ENCODE results near the gene SHKBP1. TPM values are rescaled to one million over a fixed set of nuclear protein-coding genes. Genes with fewer than 3 reads are reported as not detected.

Gene SHKBP1
- total and polyA plus RNA-seq, 2 donors from 2014 or later: 69.6 to 91.3 TPM

DNA sequence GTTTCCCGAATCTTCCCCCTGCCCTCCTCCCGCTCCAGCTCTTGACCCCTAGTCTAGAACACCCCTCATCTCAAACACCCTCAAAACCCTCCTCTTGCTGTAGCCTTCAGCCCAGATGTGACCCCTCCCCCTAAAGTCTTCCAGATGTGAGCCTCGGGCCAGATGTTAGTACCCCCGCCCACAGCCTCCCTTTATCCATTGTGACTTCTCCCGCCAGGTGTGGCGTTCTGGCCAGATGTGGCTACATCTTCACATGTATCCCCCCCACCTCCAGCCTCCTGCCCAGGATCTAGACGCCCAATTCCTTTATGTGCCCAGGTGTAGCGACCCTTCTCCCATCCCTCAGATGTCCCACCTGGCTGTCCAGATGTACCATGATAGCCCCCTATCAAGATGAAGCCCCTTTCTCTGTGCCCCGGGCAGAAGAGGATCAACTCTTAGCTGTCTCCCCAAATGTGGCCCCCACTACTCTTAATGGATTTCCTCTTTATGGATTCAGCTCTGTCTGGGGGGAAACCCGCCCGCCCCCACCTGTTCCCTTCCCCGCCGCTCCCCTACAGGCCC lies 24.0 kb downstream of the SHKBP1 start:
- TF ChIP-seq, protein P1, sequence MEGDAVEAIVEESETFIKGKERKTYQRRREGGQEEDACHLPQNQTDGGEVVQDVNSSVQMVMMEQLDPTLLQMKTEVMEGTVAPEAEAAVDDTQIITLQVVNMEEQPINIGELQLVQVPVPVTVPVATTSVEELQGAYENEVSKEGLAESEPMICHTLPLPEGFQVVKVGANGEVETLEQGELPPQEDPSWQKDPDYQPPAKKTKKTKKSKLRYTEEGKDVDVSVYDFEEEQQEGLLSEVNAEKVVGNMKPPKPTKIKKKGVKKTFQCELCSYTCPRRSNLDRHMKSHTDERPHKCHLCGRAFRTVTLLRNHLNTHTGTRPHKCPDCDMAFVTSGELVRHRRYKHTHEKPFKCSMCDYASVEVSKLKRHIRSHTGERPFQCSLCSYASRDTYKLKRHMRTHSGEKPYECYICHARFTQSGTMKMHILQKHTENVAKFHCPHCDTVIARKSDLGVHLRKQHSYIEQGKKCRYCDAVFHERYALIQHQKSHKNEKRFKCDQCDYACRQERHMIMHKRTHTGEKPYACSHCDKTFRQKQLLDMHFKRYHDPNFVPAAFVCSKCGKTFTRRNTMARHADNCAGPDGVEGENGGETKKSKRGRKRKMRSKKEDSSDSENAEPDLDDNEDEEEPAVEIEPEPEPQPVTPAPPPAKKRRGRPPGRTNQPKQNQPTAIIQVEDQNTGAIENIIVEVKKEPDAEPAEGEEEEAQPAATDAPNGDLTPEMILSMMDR (IDR thresholded peaks at IDR 0.05; ENCODE audit: borderline replicate concordance, extremely low read depth, insufficient read depth): no peak
- Histone ChIP-seq H3K27ac (ENCODE audit: low read depth in 2 of 2, low read length in 2 of 2) (peak overlapping the region in 1 of 2 donors; percentile 11), H3K4me1 (ENCODE audit: control insufficient read depth in 2 of 3, insufficient read depth in 2 of 3, low read depth in 1 of 3, low read length in 3 of 3) (peaks cover 0 to 30% (median 6%) of the 10 kb centered on the region in 3 donors), H3K4me3 (ENCODE audit: low read length in 3 of 3) (peak overlapping the region in 1 of 3 donors; percentile 17), H3K27me3 (ENCODE audit: control insufficient read depth, insufficient read depth, low read length) (peaks cover 2% of the 10 kb centered on the region), H3K36me3 (ENCODE audit: control insufficient read depth in 2 of 3, insufficient read depth in 3 of 3, low read length in 3 of 3) (no peaks in the 10 kb centered on the region), H3K9me3 (ENCODE audit: control insufficient read depth in 2 of 3, insufficient read depth in 1 of 3, low read length in 3 of 3) (no peaks in the 10 kb centered on the region), H3K9ac (ENCODE audit: low read length in 3 of 3) (no peak overlapping the region)
- intact Hi-C loops (cut with DNase I): no loop called here
- FAIRE-seq: no peak
- DNase-seq: no peak

DNA sequence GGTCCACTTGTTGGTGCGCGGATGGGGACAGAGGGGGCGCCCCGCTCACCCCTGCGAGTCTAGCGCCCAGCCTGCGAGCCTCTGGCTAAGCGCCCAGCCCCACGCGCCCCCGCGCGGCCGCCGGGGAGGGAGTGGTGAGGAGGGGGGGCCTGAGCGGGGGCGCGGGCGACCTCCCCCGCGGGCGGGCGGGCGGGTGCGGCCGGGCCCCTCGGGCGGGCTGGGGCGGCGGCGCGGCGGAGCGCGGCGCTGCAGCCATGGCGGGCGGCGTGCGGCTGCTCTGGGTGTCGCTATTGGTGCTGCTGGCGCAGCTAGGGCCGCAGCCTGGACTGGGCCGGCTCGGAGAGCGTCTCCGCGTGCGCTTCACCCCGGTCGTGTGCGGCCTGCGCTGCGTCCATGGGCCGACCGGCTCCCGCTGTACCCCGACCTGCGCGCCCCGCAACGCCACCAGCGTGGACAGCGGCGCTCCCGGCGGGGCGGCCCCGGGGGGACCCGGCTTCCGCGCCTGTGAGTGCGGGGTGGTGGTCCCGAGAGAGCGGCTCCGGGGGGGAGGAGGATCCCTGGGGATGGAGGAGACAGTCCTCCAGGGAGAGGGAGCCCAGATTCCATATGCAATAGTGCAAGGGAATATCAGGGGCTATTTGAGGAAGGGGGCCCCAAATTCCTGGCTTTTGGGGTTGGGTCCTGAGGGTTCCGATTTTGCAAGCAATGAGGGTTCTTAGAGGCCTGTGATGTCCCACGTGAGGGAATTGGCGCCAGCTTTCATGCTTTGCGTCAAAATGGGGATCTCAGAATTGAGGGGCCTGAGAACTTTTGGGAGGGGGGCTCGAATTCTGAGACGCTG lies 24.7 kb downstream of the SHKBP1 start, which contains the start of gene LTBP4:
Gene LTBP4 (plus strand): TSS at position 236 of the 841 bp plus-strand sequence. CDS start 19 bp downstream, at position 255.
- peak within 1 kb of the TSS; percentile 17 to 23 for H3K27ac ChIP-seq (ENCODE audit: low read depth in 2 of 2, low read length in 2 of 2)
- DNase-seq (peak in 4 of 5 donors; percentile 43 to 90 (median 80)), FAIRE-seq (no peak)
- H3K36me3 ChIP-seq (ENCODE audit: control insufficient read depth in 2 of 3, insufficient read depth in 3 of 3, low read length in 3 of 3): no peaks in the 10 kb centered on the region
- intact Hi-C loops (cut with DNase I): no loop called here
- H3K4me3 ChIP-seq (ENCODE audit: low read length in 3 of 3): peak within 1 kb of the TSS; percentile 34 to 56 (median 50)
- H3K27me3 ChIP-seq (ENCODE audit: control insufficient read depth, insufficient read depth, low read length): peaks cover 2% of the 10 kb centered on the region
- TF ChIP-seq, protein P1 (IDR thresholded peaks at IDR 0.05; ENCODE audit: borderline replicate concordance, extremely low read depth, insufficient read depth): no peak
- H3K4me1 ChIP-seq (ENCODE audit: control insufficient read depth in 2 of 3, insufficient read depth in 2 of 3, low read depth in 1 of 3, low read length in 3 of 3): peaks cover 0 to 30% (median 6%) of the 10 kb centered on the region in 3 donors
- H3K9me3 ChIP-seq (ENCODE audit: control insufficient read depth in 2 of 3, insufficient read depth in 1 of 3, low read length in 3 of 3): no peaks in the 10 kb centered on the region
- peak within 1 kb of the TSS in 2 of 3 donors; percentile 16 to 40 for H3K9ac ChIP-seq (ENCODE audit: low read length in 3 of 3)

DNA sequence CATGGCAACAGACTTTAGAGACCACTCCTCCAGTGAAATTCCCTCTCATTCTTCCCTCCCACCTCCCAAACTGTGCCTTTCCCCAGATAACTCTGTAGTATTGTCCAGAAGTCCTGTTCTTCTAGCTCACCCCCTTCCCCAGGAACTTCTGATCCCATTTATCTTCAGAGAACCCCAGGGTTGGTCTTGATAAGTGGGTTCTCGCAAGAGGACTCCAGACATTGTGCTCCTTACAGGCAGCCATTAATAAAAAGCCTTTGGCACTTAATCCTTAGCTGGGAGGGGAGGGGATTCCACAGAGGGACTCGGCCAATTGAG lies 26.4 kb downstream of the SHKBP1 start:
- peaks cover 0 to 30% (median 3%) of the 10 kb centered on the region in 3 donors for H3K4me1 ChIP-seq (ENCODE audit: control insufficient read depth in 2 of 3, insufficient read depth in 2 of 3, low read depth in 1 of 3, low read length in 3 of 3)
- H3K27me3 ChIP-seq (ENCODE audit: control insufficient read depth, insufficient read depth, low read length): peaks cover 2% of the 10 kb centered on the region
- no peaks in the 10 kb centered on the region for H3K36me3 ChIP-seq (ENCODE audit: control insufficient read depth in 2 of 3, insufficient read depth in 3 of 3, low read length in 3 of 3)
- intact Hi-C loops (cut with DNase I): no loop called here
- H3K9ac ChIP-seq (ENCODE audit: low read length in 3 of 3): no peak overlapping the region
- FAIRE-seq (no peak), DNase-seq (no peak)
- peak overlapping the region in 1 of 3 donors; percentile 56 for H3K4me3 ChIP-seq (ENCODE audit: low read length in 3 of 3)
- H3K9me3 ChIP-seq (ENCODE audit: control insufficient read depth in 2 of 3, insufficient read depth in 1 of 3, low read length in 3 of 3): no peaks in the 10 kb centered on the region
- H3K27ac ChIP-seq (ENCODE audit: low read depth in 2 of 2, low read length in 2 of 2): peak overlapping the region; percentile 88 to 89
- TF ChIP-seq, protein P1 (IDR thresholded peaks at IDR 0.05; ENCODE audit: borderline replicate concordance, extremely low read depth, insufficient read depth): no peak

All from kidney (tissue), 14 donors.